Colon (tissue), 2 donors: ENCODE results near the gene ZFAND3.

Source experiments
- FAIRE-seq: peaks from 2 replicates; lab custom pipeline; 2012; peaks lifted over from hg19 to GRCh38; lab: Jason Lieb, UNC
- donor health status: control.
- donor health status: control.

Gene ZFAND3

DNA sequence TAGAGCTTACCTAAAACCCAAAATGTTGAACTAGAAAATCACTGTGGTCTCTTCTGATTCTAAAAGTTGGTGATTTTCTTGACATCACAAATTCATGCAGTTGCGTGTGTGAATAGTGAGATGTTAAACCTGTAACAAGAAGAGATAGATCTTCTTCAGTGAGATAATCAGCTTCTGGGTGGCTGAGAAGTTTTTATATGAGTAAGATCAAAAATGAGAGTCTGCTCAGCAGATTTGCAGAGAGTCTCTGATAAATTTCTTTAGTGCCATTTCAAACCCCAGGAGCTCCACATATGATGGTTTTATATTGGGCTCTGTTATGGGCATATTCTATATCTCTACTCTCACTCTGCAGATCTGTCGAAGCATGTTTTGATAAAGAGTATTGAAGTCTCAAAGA lies 185.4 kb downstream of the ZFAND3 start:
- no peak for FAIRE-seq

DNA sequence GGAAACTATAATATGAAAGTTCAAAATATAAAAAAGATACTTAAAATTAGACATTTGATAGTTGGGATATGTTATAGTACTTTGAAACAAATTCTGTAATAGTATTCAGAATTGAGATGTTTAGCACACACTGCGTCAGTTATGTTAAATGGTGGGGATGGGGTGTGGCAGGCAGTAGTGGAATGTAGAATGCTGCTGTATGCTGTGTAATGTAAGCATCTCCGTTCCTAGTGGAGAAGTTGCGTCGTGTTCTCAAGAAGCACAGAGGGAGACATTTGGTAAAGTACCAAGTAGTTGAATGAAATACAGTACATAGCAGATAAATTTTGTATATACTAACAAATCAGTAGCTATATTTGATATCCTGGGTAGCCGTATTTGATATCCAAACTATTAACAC lies 192.4 kb downstream of the ZFAND3 start:
- FAIRE-seq = no peak

DNA sequence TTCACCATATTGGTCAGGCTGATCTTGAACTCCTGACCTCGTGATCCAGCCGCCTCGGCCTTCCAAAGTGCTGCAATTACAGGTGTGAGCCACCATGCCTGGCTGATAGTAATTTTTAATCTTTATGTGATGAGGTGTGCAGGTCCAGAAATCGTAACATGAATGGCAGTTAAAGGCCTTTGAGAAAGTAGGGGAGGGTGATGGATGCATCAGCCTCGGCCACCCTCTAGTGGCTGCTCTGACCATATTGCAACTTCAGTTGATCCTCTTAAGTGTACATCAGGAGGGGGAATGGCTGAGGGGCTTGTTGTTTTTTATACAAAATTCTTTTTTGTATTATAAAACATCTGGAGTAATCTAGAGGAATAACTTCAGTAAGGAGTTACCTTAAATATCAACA lies 193.0 kb downstream of the ZFAND3 start:
- no peak for FAIRE-seq

DNA sequence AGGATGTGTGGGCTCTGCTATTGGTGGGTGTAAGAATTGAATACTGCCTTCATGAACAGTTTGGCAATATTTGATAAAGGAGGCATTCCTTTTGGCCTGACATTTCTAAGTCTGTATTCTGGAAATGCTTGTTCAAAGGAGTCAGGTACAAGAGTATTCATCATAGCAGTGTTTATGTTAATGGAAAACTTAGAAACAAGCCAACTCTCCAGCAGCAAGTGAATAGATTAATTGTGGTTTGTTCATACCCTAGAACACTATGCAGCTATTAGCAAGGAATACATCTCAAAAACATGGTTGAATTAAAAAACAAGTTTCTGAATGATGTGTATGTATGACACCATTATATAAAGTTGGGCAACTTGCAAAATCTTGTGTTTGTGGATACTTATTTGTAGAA lies 195.8 kb downstream of the ZFAND3 start:
- no peak for FAIRE-seq

DNA sequence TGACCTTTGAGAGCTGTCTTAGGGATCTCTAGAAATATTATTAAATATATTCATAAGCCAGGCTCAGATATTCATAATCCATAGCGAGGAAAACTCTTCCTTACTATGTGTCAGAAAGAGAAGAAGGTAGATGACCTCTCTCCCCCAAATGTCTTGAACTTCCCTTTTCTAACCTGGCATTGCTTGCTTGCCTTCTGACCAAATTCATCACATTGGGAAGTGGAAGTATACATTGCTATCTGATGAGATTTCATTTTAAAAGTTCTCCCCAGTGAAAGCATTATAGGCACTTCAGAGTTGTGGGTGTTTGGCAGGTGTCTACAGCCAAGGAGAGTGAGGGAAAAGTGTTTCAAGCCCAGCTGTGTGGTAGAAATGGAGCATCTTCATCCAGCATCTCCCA lies 197.3 kb downstream of the ZFAND3 start:
- FAIRE-seq = no peak

DNA sequence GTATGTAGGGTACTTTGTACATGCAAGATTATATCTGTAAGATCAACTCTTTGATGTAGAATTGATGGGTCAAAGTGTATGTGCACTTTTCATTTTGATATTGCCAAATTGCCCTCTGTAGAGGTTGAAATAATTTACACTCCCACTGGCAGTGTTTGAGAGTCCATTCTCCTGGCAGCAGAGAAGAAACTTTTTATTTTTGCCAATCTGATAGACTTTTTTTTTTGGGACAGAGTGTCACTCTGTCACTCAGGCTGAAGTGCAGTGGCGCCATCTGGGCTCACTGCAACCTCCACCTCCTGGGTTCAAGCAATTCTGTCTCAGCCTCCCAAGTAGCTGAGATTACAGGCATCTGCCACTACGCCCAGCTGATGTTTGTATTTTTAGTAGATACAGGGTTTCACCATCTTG lies 199.2 kb downstream of the ZFAND3 start:
- no peak for FAIRE-seq

DNA sequence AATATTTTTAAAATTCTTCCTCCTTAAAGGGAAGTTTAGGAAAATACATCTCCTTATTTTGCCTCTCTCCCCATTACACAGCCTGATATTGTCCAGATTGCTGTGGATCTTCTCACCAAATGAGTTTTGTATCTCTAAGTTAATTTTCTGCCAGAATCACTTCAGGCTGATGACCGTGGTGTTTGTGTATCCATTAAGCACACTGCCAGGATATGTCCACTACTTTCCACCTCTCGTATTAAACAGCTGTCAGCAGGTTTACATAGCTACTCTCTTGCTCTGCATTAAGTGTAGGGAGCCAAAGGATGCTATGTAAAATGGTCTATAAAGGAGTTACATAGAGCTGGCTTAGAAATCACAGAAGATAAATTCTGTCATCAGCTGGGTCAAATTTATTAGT lies 201.1 kb downstream of the ZFAND3 start:
- no peak for FAIRE-seq

DNA sequence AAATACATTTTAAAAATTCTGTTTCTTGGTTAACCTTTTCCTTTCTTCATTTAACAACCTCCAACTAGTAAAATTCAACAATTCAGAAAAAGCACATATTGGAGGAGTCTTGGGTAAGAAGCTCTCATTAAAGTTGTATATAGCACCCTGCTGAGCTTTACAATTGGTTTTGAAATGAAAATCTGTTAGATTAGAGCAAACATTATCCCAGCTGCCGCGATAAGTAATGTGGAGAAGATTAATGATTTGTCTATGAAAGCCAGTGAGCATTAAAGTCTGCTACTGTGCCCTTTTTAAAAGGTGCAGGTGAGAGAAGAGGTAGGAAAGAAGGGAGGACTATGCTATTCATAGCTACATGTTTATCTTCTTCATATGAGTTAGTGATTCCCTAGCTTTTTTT lies 201.5 kb downstream of the ZFAND3 start:
- FAIRE-seq = no peak

DNA sequence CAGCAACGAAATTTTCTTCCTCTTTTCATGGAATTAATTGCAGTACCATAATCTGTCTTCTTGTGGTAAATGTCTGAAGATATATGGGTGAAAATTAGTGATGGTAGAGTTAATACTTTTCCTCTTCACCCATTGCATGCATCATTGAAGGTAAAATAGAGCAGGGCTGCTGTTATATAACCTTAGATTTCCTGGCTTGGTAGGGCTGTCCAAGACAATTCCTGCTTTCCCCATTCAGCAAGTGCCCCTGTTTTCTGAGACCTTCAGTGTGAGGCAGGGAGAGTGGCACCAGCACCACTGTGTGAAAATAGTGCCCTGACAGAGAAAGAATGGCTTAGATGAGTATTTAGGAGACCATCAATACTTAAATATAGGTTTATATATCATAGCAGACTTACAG lies 202.0 kb downstream of the ZFAND3 start:
- FAIRE-seq = no peak

DNA sequence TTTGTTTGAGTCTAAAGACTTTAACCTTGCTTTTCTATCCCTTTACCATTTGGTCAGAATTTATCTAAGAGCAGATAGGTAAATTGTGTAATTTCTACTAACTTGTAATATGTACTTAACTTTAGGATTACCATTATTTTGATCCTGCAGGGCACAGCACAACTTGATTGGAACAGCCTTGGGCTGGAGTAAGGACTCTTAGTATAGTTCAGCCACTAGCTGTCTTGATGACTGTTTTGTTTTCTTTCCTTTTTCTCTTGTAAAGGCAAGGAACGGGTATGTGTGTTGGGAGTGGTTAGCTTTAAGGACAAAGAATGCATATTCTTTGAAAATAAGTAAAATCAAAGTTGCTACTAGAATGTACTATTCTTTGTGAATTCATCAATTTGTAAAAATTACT lies 203.2 kb downstream of the ZFAND3 start:
- FAIRE-seq = no peak

DNA sequence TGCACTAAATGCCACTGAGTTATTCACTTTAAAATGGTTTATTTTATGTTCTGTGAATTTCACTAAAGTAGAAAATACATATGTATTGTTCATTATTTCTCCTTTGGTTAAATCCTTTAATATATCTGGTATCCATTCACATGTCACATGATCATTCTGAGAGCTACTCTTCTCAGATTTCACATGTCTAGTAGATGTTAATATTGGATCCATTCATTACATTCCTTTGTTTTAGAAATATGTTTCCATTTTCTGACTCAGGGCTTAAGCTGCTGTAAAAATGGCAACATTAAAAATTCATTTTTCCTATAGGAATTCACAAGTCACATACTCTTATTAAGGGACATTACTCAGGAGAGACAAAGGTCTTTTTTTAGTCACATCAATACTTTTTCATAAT lies 205.4 kb downstream of the ZFAND3 start:
- no peak for FAIRE-seq

DNA sequence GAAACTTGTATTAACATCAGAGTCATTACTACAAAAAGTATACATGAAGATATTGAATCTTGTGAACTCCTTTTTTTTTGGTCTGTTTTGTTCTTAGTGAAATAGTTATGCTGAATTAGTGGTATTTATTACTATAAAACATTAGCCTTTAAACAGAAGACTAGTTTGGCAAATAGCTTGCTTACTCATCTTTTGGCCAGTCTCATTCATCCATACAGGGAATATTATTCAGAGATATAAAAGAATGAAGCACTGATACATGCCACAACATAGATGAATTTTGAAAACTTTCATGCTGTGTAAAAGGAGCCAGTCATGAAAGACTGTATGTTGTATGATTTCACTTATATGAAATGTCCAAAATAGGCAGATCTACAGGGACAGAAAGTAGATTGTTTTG lies 205.9 kb downstream of the ZFAND3 start:
- no peak for FAIRE-seq

DNA sequence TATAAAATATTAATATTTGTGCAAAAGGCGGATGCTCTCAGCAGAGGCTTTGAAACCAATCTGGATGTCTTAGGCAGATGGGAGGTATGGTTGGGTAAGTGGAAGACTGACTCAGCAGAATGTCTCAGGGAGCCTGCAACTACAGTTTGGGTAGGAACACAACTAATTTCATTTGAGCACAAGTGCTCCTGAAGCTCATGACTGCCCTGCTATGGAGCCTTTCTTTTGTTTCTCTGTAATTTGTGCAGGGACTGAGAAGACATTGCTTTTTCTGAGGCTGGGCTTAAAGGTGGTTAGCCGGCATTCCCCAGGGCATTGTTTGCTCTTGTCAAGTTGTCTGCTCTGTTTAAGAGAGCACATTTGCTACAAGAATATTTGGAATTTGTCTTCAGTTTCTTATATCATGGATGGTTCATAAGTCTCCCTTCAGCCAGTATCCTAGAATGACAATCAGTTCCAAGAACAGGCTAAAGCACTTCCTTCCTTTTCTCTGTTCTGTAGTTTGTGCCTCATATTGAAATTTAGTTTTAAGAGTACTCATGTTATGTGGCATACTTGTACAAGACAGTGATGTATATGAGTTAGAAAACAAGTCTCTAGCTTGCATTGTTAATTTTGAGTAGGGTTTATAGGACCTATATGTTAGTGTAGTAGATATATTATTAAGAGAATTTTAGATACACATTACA lies 208.3 kb downstream of the ZFAND3 start:
- no peak for FAIRE-seq

DNA sequence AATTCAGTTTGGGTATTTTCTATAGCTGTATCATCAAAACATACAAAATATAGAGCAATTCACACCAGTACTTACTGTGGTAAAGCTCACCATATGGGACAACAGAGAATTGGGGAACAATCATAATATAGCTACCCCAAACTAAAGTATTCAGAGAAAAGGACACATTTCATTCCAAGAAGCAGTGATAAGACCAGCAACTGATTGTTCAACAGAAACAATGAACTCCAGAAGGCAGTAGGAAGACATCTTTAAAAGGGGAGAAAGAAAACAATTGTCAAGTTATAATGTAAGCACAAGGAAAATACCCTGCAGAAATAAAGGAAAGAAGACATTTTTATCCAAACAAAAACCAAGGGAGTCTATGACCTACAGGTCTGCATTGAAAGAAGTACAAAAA lies 210.9 kb downstream of the ZFAND3 start:
- no peak for FAIRE-seq

DNA sequence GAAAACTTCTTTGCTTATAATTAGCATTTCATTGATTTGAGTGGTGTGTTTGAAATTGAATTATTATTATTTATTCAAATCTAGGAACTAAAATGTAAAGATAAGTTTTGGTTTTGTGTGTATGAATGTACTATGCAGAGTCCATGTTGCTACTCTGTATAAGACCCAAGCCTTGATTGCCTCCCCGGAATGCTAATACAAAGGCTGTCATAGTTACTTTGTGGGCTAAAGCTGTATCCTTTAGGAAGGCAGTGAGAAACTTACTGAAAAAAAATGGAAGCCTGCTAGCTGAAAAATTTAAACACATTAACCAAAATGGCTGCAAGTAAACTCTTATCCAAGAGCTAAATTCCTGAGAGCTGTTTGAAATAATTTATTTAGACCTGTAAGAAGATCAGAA lies 213.3 kb downstream of the ZFAND3 start:
- no peak for FAIRE-seq

DNA sequence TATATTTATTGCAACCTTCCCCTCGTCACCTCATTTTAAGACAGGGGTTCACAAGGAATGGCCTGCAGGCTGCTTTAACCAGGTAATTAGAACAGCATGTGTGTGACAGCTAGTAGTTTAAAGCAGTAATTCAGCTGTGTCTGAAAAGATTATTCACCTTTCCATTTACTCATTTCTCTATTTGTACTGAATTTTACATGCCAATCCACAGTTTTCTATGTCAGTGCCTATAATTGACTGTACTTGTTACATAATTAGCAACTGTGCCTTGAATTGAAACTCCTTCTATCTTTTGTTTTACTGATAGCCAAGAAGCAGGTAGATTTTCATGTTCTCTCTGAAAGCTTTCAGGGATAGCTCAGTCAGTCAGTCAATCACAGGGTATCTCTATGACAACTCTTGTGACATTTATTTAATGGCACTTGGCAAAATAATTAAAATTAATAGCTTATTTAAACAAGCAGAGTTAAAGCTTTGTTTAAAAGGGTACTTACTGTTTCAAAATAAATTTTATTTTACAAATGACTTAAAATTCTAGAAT lies 214.0 kb downstream of the ZFAND3 start:
- no peak for FAIRE-seq

DNA sequence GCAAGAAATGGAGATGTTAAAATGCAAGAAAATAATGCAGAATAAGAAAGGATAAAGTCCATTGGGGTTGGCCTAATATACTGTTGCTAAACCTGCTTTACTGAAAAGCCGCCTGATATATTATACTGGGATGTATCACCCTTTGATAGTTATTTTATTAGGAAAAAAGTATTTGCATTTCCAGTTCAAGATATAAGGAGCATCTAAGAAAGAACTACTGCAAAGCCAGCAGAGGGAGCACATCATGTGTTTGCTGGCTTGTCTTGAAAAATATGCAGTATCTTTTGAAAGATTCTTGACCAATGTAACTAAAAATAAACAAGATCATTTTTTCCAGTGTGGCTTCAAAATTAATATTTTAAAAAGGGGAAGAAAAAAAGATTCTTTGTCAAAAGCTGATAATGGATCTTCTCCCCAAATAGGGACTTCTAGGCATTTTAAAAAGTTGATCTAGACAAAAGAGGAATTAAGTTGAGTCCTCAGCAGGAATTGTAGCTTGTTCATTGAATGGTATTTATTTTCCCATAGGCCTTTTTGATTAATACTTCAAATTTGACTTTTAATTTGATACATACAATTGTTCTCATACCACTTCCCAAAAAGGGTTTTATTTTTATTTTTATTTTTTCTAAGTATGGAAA lies 214.9 kb downstream of the ZFAND3 start:
- FAIRE-seq = no peak

DNA sequence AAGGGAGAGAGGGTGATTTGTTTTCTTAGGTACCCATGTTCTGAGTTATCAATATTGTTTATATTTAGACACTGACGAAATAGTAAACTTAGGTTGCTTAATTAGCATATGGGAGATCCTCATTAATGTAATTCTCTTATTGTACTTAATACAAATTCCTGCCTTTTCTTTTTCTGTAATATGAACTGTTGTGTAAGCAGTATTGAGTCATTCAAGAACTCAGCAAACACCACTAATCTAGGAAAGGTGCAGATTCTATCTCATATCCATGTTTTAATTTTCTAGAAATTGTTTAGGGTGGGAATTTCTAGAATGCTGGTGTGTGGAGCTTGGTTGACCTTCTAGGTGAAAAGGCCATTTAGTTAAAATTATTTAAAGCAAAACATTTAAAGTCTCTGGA lies 216.0 kb downstream of the ZFAND3 start:
- FAIRE-seq = no peak

DNA sequence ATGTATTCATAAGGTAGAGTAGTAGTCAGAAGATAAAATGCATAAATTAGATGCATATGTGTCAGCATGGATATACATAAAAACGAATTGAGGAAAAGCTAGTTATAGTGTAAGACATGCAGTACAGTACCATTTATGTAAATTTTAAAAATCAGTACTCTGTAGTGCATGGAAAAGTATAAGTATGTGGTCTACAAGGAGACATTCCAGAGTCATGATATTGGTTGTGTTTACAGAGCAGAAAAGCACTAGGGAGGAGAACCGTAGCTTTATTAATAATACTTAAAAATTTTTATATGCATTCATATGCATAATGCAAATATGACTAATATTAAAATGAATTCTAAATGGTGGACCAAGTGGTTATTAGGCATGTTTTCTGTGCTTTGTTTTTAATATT lies 220.0 kb downstream of the ZFAND3 start:
- no peak for FAIRE-seq

DNA sequence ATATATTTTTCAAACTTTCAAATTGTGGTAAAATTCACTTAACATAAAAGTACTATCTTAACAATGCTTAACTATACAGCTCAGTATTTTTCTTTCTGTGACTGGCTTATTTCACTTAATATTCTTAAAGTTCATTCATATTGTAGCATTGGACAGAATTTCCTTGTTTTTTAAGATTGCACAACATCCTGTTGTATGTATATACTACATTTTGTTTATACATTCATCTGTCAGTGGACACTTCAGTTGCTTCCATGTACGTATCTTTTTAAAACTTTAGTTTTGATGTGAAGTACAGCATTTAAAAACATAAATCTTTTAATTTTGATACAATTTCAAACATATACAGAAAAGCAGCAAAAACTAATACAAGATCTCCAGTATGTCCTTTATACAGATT lies 220.7 kb downstream of the ZFAND3 start:
- FAIRE-seq = no peak

DNA sequence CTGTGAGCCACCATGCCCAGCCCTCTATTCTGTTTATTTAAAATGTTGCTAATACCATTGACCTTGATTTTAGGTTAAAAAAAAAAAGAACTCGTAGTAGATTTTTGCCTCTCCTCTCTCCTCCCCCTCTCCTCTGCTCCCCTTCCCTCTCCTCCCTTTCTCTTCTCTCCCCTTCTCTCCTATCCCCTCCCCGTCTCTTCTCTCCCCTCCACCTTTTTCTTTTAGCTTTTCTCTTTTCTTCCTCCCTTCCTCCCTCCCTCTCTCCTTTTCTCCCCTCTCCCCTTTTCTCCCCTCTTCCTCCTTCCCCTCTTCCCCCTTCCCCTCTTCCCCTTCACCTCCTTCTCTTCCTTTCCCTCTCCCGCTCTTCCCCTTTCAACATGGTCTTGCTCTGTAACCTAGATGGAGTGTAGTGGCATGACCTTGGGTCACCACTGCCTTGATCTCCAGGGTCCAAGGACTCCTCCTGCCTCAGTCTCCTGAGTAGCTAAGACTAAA lies 223.8 kb downstream of the ZFAND3 start:
- FAIRE-seq = no peak

DNA sequence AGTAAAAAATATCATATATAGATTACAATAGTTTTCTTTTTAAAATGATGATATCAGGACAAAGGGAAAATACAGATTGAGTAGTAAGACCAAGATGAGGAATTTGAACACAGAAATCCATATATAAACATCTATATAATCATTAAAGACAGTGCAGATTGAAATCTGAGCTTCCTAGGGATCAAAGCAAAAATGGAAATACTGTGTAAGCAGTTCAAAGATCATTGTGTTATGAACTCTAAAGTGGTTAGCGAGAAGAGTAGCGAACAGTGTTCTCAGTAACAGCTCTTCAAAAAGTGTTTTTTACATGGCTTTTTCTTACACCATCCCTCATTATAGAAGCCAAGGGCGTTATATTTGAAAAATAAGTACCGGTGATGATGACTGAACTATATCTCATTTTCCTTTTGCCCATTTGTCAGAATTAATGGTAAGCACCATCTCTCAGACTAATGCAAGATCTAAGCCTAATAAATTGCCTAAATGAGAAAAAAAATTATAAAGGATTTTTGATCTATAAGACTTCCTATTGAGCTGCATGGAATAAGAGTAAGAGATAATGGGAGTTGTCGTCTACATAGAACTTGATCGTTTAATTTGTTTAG lies 226.3 kb downstream of the ZFAND3 start:
- FAIRE-seq = no peak

DNA sequence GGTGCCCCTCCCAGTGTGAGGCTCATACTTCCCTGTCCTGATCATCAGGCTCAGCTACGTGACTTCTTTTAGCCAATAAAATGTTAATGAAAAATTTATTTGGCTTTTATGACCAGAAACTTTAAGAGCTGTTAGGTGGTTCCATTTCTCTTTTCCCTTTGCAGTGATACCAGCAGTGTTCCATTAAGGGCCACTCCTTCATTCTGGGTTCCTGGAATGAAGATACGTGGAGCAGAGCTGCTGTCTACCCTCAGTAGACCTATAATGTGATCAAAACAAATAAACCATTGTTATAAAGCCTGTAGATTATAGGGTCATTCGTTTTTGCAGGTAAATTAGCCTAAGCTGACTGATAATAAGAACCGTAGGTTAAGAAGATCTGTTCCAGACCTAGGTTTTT lies 228.0 kb downstream of the ZFAND3 start:
- no peak for FAIRE-seq
